ENCODE data around the gene PLEKHG4B.
"Not testable (repeated sequence)": the region's sequence is repeated elsewhere in the genome, so short reads cannot be mapped to it uniquely, and the experiment has no call there.

Gene PLEKHG4B

GRCh38 chr5:154826-155225, 62.9 kb downstream of the PLEKHG4B start:
- DNase-seq (ENCODE audit: low read depth in 2 of 2, low spot score in 1 of 2): no peak

GRCh38 chr5:155651-156410, 63.9 kb downstream of the PLEKHG4B start:
- DNase-seq (ENCODE audit: low read depth in 2 of 2, low spot score in 1 of 2): no peak

DNA sequence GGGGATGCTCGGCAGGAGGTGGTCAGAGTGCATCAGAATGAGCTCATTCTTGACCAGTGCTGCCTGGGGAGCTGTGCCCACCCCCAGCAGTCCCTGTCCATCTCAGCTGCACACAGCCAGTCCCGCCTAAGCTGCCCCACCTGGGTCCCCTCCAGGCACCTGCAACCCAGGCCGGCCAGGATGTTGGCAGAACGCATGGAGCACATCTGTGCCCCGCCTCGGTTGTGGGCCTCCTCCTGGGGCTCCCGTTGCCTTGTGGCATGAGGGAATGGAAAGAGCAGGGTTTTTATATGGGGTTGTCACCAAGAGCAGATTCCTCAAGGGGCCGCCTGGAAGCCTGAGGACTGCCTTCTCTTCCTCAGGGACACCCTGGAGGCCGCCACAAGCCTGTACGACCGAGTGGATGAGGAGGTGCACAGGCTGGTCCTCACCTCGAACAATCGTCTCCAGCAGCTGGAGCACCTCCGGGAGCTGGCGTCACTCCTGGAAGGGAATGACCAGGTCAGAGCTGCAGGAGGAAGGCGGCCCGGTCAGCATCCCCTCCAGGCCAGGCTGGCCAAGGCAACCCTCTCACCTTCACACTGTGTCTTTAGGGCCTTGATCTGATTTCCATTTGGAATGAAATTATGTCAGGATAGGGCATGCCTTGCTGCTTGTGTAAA, 64.6 kb downstream of the PLEKHG4B start:
- no peak for DNase-seq (ENCODE audit: low read depth in 2 of 2, low spot score in 1 of 2)

GRCh38 chr5:157126-157715, 65.3 kb downstream of the PLEKHG4B start:
- no peak for DNase-seq (ENCODE audit: low read depth in 2 of 2, low spot score in 1 of 2)

- no peak for DNase-seq (ENCODE audit: low read depth in 2 of 2, low spot score in 1 of 2)
Observed at GRCh38 chr5:157801-158200, 65.8 kb downstream of the PLEKHG4B start.

- DNase-seq (ENCODE audit: low read depth in 2 of 2, low spot score in 1 of 2): no peak
Observed at GRCh38 chr5:158807-159447, 67.0 kb downstream of the PLEKHG4B start.

DNA sequence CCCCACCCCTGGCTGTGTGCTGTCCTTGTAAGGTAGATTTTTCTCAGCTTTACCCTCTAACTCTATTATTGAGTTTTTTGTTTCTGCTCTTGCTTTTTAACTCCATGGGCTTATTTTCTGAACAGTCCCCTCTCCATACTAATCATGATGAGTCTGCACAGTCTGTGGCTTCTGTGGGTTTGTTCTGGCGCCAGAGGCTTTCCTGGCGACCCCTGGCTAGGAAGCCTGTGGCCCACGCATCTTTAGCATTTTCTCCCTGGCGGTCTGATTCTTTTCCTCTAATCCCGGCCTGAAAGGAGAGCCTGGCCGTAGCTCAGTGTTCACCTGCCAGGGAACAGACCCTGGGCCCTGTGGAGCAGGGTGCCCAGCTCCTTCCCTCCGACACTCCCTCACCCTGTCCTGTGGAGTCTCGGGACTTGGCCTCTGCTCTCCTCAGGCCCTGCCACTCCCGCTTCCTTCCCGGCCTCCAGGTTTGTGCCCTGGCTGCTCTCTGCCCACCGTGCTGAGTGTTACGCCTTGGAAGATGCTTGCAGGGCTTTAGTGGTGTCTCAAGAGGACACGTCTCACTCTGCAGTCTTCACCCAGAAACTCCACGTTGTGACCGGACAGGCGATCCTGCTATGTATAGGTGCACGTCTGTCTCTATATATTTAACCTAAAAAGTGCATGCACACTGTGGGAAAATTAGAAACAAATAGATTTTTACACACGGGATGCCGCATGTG, 67.6 kb downstream of the PLEKHG4B start:
- no peak for DNase-seq (ENCODE audit: low read depth in 2 of 2, low spot score in 1 of 2)

DNA sequence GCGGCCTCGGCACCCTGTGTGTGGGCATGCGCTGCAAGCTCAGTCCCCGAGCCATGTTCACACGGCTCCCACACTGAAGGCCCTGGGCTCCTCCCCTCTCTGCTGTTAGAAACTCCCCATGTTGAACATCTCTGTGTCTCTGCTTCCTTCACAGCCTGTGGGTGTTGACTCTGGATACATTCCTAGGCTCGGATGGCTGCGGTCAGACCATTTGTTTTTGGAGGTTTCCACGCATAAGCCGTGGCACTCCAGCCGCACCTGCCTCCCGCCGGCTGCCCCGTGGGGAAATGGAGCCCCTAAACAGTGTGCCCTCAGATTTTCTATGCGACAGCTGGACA, 68.2 kb downstream of the PLEKHG4B start:
- no peak for DNase-seq (ENCODE audit: low read depth in 2 of 2, low spot score in 1 of 2)

DNA sequence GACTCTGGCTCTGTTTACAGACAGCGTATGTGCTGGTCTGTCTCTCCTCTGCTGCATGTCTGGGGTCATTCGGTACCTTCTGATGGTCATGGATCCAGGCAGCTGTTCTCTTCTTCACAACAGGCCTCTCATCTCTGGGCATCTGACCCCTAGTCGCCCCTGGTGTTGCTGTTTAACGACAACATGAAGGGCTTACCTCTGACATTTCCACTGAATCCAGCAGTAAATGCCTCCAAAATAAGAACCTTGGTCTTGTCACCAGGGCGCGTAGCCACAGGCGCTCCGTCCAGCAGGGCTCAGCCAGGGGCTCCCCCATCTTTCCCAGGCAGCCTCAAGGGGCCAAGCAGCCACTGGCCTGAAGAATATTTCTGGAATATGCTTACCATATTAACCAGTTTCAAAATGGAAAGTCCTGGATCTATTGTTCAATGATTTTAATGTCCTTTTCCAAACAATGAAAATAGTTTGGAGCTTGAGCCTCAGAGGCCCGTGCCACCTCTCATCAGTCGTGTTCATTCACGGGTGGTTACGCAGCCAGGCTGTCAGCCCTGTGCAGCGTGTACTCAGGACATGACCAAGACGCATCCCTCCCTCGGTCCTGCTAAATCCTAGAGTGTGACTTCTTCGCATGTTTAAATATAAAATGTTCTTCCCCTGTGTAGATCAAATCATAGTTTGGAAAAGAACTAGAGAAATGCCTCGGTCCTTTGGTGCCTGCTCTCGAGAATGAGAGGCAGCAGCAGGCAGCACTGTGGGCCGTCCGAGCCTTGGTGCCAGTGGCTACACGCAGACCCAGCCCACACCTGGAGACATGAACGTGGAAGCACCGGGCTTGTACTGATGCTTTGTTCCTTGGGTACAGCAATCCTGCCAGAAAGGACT, 69.2 kb downstream of the PLEKHG4B start:
- no peak for DNase-seq (ENCODE audit: low read depth in 2 of 2, low spot score in 1 of 2)

- no peak for DNase-seq (ENCODE audit: low read depth in 2 of 2, low spot score in 1 of 2)
Observed at GRCh38 chr5:161803-162110, 69.8 kb downstream of the PLEKHG4B start.

DNA sequence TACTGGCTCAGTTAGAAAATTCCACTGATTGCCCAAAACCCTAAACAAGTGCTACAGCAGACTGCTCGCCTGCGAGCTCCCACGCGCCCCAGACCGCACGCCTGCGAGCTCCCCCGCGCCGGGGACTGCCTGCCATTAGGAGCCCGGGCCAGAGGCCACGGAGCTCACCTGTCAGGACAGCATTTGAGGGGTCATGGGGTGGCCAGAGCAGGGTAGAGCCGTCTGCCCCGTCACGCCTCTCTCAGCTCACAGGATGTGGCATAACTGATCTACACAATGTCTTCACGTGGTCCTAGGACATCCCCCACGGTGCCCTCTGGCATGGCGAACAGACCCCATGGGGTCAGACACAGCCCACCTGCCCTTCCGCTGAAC, 70.2 kb downstream of the PLEKHG4B start:
- DNase-seq (ENCODE audit: low read depth in 2 of 2, low spot score in 1 of 2): no peak

DNA sequence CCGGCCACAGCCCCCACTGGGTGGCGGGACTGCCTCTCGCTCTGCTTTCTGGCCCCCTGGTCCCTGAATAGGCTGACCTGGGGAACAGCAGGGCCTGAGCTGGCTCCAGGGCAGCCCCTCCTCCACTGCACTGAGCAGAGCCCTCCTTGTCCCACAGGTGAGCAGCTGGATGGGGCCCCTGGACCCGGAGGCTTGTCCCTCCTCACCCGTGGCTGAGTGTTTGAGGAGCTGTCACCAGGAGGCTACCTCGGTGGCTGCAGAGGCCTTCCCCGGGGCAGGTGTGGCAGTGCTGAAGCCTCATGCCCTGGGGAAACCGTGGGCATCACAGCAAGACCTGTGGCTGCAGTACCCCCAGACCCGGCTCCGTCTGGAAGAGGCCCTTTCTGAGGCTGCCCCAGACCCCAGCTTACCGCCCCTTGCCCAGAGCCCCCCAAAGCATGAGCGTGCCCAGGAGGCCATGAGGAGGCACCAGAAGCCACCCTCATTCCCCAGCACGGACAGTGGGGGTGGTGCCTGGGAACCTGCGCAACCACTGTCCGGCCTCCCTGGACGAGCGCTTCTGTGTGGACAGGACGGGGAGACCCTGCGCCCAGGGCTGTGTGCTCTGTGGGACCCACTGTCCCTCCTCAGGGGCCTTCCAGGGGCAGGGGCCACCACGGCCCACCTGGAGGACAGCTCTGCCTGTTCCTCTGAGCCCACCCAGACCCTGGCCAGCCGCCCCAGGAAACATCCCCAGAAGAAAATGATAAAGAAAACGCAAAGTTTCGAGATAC, 70.8 kb downstream of the PLEKHG4B start:
- no peak for DNase-seq (ENCODE audit: low read depth in 2 of 2, low spot score in 1 of 2)

DNA sequence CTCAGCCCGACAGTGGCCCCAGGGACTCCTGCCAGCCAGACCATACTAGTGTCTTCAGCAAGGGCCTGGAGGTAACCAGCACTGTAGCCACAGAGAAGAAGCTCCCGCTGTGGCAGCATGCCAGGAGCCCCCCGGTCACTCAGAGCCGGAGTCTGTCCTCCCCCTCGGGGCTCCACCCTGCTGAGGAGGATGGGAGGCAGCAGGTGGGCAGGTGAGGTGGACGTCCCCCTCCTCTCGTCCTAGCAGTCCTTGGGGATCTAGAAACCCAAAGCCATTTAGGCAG, 71.3 kb downstream of the PLEKHG4B start:
- no peak for DNase-seq (ENCODE audit: low read depth in 2 of 2, low spot score in 1 of 2)

DNA sequence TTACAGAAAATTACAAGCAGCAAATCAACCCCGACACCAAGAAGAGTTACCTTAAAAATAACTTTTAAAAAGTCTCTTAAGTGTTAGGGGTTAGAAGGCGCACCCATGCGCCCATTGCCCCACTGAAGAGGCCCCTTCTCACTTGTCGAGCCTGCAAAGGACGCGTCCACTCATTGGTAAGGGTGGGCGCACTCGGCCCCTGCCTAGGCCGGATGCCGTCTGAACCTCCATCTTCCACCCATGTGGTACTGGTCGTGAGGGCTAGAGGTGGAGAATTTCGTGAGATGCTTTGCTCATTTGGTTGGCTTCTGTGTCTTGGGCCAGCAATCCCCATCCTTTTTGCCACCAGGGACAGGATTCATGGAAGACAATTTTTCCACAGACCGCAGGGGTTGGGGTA, 71.9 kb downstream of the PLEKHG4B start:
- DNase-seq (ENCODE audit: low read depth in 2 of 2, low spot score in 1 of 2): no peak

DNA sequence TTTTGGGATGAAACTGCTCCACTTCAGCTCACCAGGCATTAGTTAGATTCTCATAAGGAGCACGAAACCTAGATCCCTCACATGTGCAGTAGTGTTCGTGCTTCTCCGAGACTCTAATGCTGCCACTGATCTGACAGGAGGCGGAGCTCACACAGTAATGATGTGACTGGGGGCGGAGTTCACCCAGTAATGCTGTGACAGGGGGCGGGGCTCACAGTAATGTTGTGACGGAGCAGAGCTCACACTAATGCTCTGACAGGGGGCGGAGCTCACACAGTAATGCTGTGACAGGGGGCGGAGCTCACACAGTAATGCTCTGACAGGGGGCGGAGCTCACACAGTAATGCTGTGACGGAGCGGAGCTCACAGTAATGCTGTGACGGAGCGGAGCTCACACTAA, 72.3 kb downstream of the PLEKHG4B start:
- DNase-seq (ENCODE audit: low read depth in 2 of 2, low spot score in 1 of 2): no peak

- DNase-seq (ENCODE audit: low read depth in 2 of 2, low spot score in 1 of 2): not testable (repeated sequence)
Observed at GRCh38 chr5:164783-165182, 72.8 kb downstream of the PLEKHG4B start.

DNA sequence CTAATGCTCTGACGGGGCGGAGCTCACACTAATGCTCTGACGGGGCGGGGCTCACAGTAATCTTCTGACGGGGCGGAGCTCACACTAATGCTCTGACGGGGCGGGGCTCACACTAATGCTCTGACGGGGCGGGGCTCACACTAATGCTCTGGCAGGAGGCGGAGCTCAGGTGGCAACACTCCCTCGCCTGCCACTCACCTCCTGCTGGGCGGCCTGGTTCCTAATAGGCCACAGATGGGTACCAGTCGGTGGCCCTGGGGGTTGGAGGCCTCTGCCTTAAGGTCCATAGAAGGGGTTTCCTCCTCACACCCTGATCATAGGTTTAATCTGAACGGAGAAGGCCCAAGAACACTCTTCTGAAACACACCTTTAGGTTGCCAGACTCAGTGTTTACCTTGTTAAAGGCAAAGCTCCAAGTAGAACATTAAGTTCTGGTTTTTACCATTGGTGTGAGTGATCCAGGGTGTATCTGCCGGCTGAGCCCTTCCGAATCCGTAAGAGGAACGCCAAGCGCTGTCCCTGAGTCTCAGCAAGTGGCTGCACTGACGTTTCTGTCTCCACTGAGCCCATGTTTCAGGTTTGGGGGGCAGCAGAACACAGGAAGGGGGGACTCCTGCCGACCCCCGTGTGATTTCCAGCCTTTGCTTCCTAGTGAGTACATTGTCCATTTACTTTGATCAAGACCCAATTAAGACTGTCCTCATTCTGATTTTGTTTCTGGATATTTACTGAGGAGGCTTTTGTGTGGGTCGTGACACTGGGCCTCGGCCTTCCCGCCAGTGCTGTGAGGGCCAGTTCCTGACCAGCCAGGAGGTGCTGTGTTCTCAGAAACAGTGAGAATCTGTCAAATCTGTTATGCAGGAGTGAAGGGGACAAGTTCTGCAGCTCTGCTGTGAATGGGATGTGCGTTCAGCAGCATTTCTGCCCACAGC, 74.7 kb downstream of the PLEKHG4B start:
- DNase-seq (ENCODE audit: low read depth in 2 of 2, low spot score in 1 of 2): no peak

DNA sequence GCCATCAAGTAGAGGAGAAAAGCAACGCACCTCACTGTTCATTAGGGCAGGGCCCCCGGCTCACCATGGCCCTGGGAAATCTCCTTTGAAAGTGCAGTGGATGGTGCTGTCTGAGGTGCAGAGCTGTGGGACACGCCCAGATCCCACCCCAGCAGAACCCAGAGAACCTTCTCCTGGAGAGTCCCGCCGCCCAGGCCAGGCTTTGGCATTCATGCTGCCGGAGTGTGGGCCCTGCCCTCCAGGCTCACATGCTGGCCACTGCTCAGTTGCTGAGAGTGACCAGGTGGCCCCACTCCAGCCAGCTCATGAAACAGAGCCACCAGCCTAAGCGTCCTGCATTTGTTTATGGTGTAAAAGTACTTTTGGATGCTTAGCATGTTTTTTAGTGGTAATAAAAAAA, 75.5 kb downstream of the PLEKHG4B start:
- DNase-seq (ENCODE audit: low read depth in 2 of 2, low spot score in 1 of 2): no peak

DNA sequence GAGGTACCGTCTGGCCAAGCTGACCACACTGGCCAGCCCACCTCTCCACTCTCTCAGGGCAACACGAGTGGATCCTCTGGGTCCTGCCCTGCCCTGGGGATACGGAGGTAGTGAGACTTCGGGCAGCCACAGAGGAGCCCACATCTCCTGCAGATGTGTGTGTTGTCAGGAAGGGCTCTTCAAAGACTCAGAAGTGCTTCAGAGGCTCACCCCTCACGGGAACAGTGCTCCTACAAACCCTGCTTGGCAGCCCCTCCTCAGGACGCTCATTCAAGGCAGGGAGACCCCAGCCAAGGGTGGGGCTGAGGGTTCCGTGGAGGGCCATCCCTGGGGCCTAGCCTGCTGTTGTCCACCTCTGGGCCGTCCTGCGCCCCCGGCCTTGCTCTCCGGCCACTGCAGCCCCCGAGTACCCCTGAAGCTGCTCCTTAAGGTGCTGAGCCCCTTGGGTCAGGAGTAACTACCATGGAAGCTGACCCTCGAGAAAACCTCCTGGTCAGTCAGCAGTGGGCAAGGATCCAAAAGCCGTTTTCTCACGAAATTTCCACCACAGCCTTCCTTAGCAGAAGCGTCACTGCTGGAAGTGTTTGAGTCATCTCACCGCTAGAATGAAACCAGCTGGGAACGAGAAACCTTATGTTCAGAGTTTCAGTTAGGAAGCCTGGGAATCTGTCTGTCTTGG, 76.2 kb downstream of the PLEKHG4B start:
- DNase-seq (ENCODE audit: low read depth in 2 of 2, low spot score in 1 of 2): no peak

All from stimulated activated CD8-positive, alpha-beta memory T cell treated with anti-CD3 and anti-CD28 coated beads, Interleukin-4, amount 100 ng/mL, for 1 hour (primary cell).